ENCODE results near the gene TP73.

The TP73 gene

GRCh38 chr1:3689138-3689750 is 36.9 kb downstream of the TP73 start:
- no peak for DNase-seq (ENCODE audit: low spot score)

DNA sequence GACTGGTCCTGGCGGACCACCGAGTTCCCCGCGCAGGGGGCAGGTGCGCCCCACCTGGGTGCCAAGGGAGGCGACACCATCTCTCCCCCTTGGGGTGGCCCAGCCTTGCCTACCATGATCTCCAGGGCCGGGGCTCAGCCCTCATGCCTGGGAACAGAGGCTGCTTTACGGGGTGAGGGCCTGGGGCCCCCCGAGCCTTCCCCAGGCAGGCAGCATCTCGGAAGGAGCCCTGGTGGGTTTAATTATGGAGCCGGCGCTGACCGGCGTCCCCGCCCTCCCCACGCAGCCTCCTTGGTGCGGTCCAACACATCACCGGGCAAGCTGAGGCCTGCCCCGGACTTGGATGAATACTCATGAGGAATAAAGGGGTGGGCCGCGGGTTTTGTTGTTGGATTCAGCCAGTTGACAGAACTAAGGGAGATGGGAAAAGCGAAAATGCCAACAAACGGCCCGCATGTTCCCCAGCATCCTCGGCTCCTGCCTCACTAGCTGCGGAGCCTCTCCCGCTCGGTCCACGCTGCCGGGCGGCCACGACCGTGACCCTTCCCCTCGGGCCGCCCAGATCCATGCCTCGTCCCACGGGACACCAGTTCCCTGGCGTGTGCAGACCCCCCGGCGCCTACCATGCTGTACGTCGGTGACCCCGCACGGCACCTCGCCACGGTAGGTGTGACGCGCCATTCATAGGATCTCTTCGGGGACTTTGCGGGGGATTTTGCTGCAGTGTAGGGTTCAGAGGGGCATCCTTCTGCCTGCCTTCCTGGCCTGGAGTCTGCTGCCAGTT is 38.2 kb downstream of the TP73 start:
- no peak for DNase-seq (ENCODE audit: low spot score)

DNA sequence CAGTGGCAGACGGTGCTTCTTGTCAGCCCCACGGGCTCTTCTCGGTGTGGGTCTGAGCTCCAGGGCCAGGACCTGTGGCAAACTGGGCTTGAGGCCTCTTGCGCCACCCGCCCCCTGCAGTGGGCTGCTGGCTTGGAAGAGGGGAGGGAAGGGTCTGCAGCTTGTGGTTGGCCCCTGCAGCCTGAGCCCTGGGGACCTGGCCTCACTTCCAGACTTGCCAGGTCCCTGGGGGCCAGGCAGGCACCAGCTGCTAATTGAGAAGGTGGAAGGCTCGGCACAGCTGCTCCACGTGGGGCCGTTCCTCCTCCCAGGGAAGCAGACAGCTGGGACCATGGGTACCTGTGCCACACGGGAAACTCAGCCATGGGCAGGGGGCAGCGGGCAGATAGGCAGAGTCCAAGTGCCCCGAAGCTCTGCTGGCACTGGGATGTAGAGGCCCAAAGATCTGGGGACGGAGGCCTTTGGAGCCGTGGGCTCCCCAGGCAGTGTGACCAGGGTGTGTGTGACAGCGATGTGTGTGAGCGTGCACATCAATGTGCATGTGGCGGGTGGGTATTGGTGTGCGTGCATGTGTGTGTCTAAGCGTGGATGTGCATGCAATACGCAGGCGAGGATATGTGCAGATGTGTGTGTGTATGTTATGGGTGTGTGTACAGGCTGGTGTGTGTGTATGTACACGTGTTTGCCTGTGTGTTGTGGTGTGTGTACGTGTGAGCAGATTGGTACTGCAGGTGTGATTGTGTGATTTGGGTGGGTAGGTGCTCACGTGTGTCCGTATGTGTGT is 39.3 kb downstream of the TP73 start:
- DNase-seq (ENCODE audit: low spot score) = no peak

DNA sequence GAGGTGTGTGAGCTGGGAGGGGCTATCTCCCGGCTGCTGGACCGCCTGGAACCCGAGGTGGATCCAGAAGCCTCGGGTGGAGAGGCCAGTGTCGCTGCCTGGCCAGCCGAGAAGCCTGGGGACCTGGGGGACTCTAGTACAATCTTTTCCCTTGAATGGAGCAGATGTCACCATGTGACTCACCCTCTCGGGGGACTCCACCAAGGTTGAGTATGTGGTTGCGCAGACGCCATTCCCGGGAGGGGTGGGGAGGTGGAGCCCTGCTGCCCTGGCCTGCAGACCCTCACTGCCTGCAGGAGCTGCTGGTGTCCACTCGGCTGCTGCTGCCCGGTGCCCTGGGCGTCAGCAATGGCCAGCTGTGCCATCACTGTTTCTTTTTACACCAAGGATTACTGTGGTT is 40.3 kb downstream of the TP73 start:
- DNase-seq (ENCODE audit: low spot score) = no peak

DNA sequence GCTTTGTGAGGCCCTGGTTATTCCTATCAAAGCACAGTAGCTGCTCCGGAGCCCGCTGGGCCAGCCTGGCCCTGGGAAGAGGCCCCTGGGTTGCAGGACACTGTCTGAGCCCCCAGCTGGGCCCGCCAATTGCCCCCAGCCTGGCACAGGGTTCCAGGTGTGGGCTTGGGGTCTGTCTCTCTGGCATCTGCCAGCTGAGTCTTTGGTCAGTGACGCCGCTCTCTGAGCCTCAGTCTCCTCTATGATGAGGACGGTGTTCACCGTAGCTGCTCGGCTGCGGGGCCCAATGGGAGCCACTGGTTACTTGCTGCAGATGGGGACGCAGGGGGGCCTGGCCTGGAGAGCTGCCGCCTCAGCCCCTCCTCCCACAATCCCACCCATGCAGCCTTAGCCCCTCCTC is 41.0 kb downstream of the TP73 start:
- no peak for DNase-seq (ENCODE audit: low spot score)

DNA sequence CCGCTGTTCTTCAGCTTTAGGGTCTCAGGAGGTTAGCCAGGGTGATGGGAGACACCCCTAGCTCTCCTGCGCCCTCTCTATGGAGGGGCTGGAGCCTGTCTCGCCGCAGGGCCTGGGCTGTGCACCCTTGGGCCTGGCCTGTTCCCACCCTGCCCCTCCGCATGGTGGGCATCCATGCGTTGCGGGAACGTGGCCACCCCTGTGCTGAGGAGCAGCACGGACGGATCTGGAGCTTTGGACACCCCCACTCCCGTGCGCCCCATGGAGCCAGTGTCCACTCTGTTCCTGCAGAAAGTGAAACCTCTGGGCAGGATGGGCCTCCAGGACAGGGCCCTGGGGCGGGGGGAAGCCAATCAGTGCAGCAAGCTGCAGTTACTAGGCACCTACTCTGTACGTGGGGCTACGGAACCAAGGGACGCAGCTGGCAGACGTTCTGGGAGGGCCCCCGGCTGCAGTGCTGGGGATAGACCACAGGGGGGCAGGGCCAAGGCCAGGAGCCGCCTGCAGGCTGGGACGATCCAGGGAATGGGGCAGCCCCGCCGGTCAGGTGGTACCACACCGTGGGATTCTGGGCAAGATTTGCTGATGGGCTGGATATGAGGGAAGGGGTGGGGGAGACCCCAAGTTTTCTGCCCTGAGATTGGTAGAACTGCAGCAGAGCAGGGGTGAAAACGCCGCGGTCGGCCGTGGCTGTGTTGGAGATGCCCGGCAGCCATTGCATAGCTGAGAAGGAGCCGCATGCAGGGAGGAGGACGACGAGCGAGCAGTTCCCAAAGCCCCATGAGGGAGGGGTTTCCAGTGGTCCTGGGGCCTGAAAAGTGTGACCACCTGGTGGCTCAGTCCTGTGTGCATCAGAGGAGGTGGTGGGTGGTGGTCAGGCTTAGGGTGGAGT is 43.3 kb downstream of the TP73 start:
- DNase-seq (ENCODE audit: low spot score) = peak; percentile 67

GRCh38 chr1:3696689-3697088 is 44.4 kb downstream of the TP73 start:
- DNase-seq (ENCODE audit: low spot score) = no peak

DNA sequence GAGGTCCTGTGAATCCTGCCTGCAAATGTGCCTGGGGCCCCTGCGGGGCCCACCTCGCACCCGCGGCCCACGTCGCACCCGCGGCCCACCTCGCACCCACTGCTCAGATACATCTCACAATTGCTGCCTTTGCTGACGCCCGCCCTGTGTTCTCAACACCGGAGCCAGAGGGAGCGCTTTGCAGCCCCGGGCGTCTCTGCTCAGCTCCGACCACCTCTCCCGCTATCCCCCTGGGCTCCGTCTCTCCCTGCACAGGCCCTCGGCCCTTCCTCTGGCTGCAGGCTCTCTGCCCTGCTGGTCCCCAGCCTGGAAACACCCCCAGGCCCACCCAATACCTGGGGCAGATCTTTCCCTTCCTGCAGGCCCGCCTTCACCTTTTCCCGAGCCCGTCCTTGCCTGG is 44.8 kb downstream of the TP73 start:
- DNase-seq (ENCODE audit: low spot score) = no peak

GRCh38 chr1:3697810-3698209 is 45.5 kb downstream of the TP73 start:
- peak; percentile 29 for DNase-seq (ENCODE audit: low spot score)

- no peak for DNase-seq (ENCODE audit: low spot score)
Observed at GRCh38 chr1:3698660-3699408, 46.5 kb downstream of the TP73 start.

- DNase-seq (ENCODE audit: low spot score) = no peak
Observed at GRCh38 chr1:3699596-3699995, 47.3 kb downstream of the TP73 start.

- DNase-seq (ENCODE audit: low spot score) = no peak
Observed at GRCh38 chr1:3700631-3701030, 48.3 kb downstream of the TP73 start.

DNA sequence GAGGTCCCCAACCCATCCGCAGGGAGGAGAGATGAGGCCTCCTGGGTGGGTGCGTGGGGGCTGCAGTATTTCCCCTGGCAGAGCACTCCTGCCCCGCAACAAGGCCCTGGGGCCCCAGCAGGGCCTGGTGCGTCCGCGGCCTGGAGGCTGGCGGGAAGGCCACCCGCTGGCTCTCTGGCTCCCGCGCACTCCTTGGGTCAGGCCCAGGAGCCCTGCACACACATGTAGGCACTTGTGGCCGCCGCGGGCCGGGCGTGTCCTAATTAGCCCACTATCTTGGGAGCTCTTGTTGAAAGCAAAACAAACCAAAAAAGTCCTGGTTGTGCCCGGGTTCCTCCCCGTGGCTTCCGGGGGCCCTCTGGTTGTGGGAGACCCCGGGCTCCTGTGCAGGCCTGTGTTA is 50.2 kb downstream of the TP73 start:
- DNase-seq (ENCODE audit: low spot score) = no peak

- DNase-seq (ENCODE audit: low spot score) = no peak
Observed at GRCh38 chr1:3702990-3703728, 50.8 kb downstream of the TP73 start.

DNA sequence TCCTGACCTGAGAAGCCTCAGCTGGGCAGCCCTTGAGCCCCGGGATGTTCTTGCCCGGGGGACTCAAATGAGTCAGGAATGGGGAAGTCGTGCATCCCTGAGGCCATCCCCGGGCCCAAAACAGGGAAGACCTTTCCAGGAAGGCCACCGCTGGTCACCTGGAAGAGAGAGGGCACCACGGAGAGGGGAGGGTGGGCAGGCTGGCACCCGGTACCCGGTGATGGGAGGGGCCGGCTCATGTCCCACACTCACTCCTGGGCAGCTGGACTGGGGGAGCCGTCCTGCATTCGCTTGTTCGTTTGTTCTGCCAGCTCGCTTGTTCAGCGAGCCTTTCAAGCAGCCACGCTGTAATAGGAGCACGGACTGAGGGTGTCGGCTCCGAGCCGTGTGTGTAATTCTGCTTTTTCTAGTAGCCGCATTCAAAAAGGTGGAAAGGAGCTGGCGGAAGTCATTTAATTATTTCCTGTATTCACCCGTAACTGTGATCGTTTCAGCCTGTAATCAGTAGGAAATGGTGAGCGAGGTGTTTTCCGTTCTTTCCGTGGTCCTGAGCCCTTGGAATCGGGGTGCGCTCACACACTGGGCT is 51.6 kb downstream of the TP73 start:
- no peak for DNase-seq (ENCODE audit: low spot score)

GRCh38 chr1:3705341-3705950 is 53.1 kb downstream of the TP73 start:
- DNase-seq (ENCODE audit: low spot score) = no peak

GRCh38 chr1:3706651-3707297 is 54.5 kb downstream of the TP73 start:
- DNase-seq (ENCODE audit: low spot score) = no peak

DNA sequence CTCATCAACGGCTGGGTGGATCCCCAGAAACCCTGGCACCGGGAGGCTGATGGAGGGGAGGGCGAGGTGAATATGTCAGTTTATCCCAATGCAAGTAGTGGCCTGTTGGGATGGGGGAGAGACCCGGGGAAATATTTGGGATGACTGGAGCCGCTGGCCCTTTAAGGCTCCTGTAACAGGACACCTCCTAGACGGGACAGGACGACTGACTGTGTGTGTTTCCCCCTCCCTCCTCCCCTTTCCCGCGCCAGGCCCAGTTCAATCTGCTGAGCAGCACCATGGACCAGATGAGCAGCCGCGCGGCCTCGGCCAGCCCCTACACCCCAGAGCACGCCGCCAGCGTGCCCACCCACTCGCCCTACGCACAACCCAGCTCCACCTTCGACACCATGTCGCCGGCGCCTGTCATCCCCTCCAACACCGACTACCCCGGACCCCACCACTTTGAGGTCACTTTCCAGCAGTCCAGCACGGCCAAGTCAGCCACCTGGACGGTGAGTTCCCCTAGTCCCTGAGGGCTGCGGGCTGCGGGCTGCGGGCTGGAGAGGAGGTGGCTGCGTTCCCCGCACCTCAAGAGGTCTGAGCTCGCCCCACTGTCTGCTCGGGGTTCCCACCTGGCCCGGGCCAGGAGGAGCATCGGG is 55.1 kb downstream of the TP73 start:
- no peak for DNase-seq (ENCODE audit: low spot score)

GRCh38 chr1:3707939-3708328 is 55.6 kb downstream of the TP73 start:
- no peak for DNase-seq (ENCODE audit: low spot score)
